ENCODE measurements around the gene FAM120A.

The FAM120A gene

GRCh38 chr9:93560991-93561390 lies 109.5 kb downstream of the FAM120A start:
- Histone ChIP-seq H3K4me3 (ENCODE audit: low read length) (no peak overlapping the region), H3K36me3 (ENCODE audit: control insufficient read depth, insufficient read depth, low read length, severe bottlenecking) (peaks cover 91% of the 10 kb centered on the region), H3K4me1 (ENCODE audit: control insufficient read depth, insufficient read depth, low read length) (peaks cover 2% of the 10 kb centered on the region), H3K27me3 (replicated peaks; ENCODE audit: control insufficient read depth, insufficient read depth, low read length) (no peaks in the 10 kb centered on the region), H3K9ac (ENCODE audit: low read length) (no peak overlapping the region), H3K9me3 (ENCODE audit: control insufficient read depth, low read length) (no peaks in the 10 kb centered on the region)
- DNase-seq (ENCODE audit: low read depth) = no peak

- H3K27me3 ChIP-seq (replicated peaks; ENCODE audit: control insufficient read depth, insufficient read depth, low read length) = no peaks in the 10 kb centered on the region
- DNase-seq (ENCODE audit: low read depth) = no peak
- no peaks in the 10 kb centered on the region for H3K9me3 ChIP-seq (ENCODE audit: control insufficient read depth, low read length)
- H3K4me3 ChIP-seq (ENCODE audit: low read length) = no peak overlapping the region
- peaks cover 10% of the 10 kb centered on the region for H3K4me1 ChIP-seq (ENCODE audit: control insufficient read depth, insufficient read depth, low read length)
- H3K9ac ChIP-seq (ENCODE audit: low read length) = no peak overlapping the region
- H3K36me3 ChIP-seq (ENCODE audit: control insufficient read depth, insufficient read depth, low read length, severe bottlenecking) = peaks cover 81% of the 10 kb centered on the region
These were observed 110.7 kb downstream of the FAM120A start for GRCh38 chr9:93562157-93562556.

GRCh38 chr9:93565089-93565488 lies 113.6 kb downstream of the FAM120A start:
- Histone ChIP-seq H3K4me3 (ENCODE audit: low read length) (no peak overlapping the region), H3K36me3 (ENCODE audit: control insufficient read depth, insufficient read depth, low read length, severe bottlenecking) (peaks cover 53% of the 10 kb centered on the region), H3K9me3 (ENCODE audit: control insufficient read depth, low read length) (no peaks in the 10 kb centered on the region), H3K4me1 (ENCODE audit: control insufficient read depth, insufficient read depth, low read length) (peaks cover 17% of the 10 kb centered on the region), H3K27me3 (replicated peaks; ENCODE audit: control insufficient read depth, insufficient read depth, low read length) (no peaks in the 10 kb centered on the region), H3K9ac (ENCODE audit: low read length) (no peak overlapping the region)
- DNase-seq (ENCODE audit: low read depth) = no peak

GRCh38 chr9:93566408-93567270 lies 115.2 kb downstream of the FAM120A start:
- peak; percentile 99 for DNase-seq (ENCODE audit: low read depth)
- Histone ChIP-seq H3K4me3 (ENCODE audit: low read length) (peak overlapping the region; percentile 87), H3K4me1 (ENCODE audit: control insufficient read depth, insufficient read depth, low read length) (peaks cover 17% of the 10 kb centered on the region), H3K9ac (ENCODE audit: low read length) (peak overlapping the region; percentile 99), H3K9me3 (ENCODE audit: control insufficient read depth, low read length) (peaks cover 10% of the 10 kb centered on the region), H3K36me3 (ENCODE audit: control insufficient read depth, insufficient read depth, low read length, severe bottlenecking) (peaks cover 37% of the 10 kb centered on the region), H3K27me3 (replicated peaks; ENCODE audit: control insufficient read depth, insufficient read depth, low read length) (no peaks in the 10 kb centered on the region)

- peak overlapping the region; percentile 99 for H3K9ac ChIP-seq (ENCODE audit: low read length)
- peaks cover 29% of the 10 kb centered on the region for H3K36me3 ChIP-seq (ENCODE audit: control insufficient read depth, insufficient read depth, low read length, severe bottlenecking)
- H3K9me3 ChIP-seq (ENCODE audit: control insufficient read depth, low read length) = peaks cover 10% of the 10 kb centered on the region
- H3K27me3 ChIP-seq (replicated peaks; ENCODE audit: control insufficient read depth, insufficient read depth, low read length) = no peaks in the 10 kb centered on the region
- H3K4me1 ChIP-seq (ENCODE audit: control insufficient read depth, insufficient read depth, low read length) = peaks cover 17% of the 10 kb centered on the region
- no peak for DNase-seq (ENCODE audit: low read depth)
- H3K4me3 ChIP-seq (ENCODE audit: low read length) = peak overlapping the region; percentile 87
These were observed 115.9 kb downstream of the FAM120A start for GRCh38 chr9:93567271-93567959.

GRCh38 chr9:93568169-93568568 lies 116.7 kb downstream of the FAM120A start:
- Histone ChIP-seq H3K27me3 (replicated peaks; ENCODE audit: control insufficient read depth, insufficient read depth, low read length) (no peaks in the 10 kb centered on the region), H3K4me3 (ENCODE audit: low read length) (no peak overlapping the region), H3K36me3 (ENCODE audit: control insufficient read depth, insufficient read depth, low read length, severe bottlenecking) (peaks cover 22% of the 10 kb centered on the region), H3K4me1 (ENCODE audit: control insufficient read depth, insufficient read depth, low read length) (peaks cover 17% of the 10 kb centered on the region), H3K9me3 (ENCODE audit: control insufficient read depth, low read length) (peaks cover 10% of the 10 kb centered on the region), H3K9ac (ENCODE audit: low read length) (no peak overlapping the region)
- no peak for DNase-seq (ENCODE audit: low read depth)

GRCh38 chr9:93569621-93570174 lies 118.2 kb downstream of the FAM120A start:
- peaks cover 17% of the 10 kb centered on the region for H3K4me1 ChIP-seq (ENCODE audit: control insufficient read depth, insufficient read depth, low read length)
- H3K4me3 ChIP-seq (ENCODE audit: low read length) = no peak overlapping the region
- H3K9ac ChIP-seq (ENCODE audit: low read length) = no peak overlapping the region
- peaks cover 7% of the 10 kb centered on the region for H3K36me3 ChIP-seq (ENCODE audit: control insufficient read depth, insufficient read depth, low read length, severe bottlenecking)
- H3K9me3 ChIP-seq (ENCODE audit: control insufficient read depth, low read length) = peaks cover 10% of the 10 kb centered on the region
- no peaks in the 10 kb centered on the region for H3K27me3 ChIP-seq (replicated peaks; ENCODE audit: control insufficient read depth, insufficient read depth, low read length)
- no peak for DNase-seq (ENCODE audit: low read depth)

GRCh38 chr9:93572221-93572620 lies 120.7 kb downstream of the FAM120A start:
- DNase-seq (ENCODE audit: low read depth) = no peak
- Histone ChIP-seq H3K9me3 (ENCODE audit: control insufficient read depth, low read length) (peaks cover 10% of the 10 kb centered on the region), H3K9ac (ENCODE audit: low read length) (no peak overlapping the region), H3K4me3 (ENCODE audit: low read length) (no peak overlapping the region), H3K4me1 (ENCODE audit: control insufficient read depth, insufficient read depth, low read length) (peaks cover 12% of the 10 kb centered on the region), H3K36me3 (ENCODE audit: control insufficient read depth, insufficient read depth, low read length, severe bottlenecking) (no peaks in the 10 kb centered on the region), H3K27me3 (replicated peaks; ENCODE audit: control insufficient read depth, insufficient read depth, low read length) (no peaks in the 10 kb centered on the region)

- Histone ChIP-seq H3K4me1 (ENCODE audit: control insufficient read depth, insufficient read depth, low read length) (peaks cover 11% of the 10 kb centered on the region), H3K9ac (ENCODE audit: low read length) (no peak overlapping the region), H3K27me3 (replicated peaks; ENCODE audit: control insufficient read depth, insufficient read depth, low read length) (no peaks in the 10 kb centered on the region), H3K9me3 (ENCODE audit: control insufficient read depth, low read length) (peaks cover 10% of the 10 kb centered on the region), H3K4me3 (ENCODE audit: low read length) (no peak overlapping the region), H3K36me3 (ENCODE audit: control insufficient read depth, insufficient read depth, low read length, severe bottlenecking) (no peaks in the 10 kb centered on the region)
- no peak for DNase-seq (ENCODE audit: low read depth)
These were observed 121.4 kb downstream of the FAM120A start for GRCh38 chr9:93572636-93573515.

- Histone ChIP-seq H3K36me3 (ENCODE audit: control insufficient read depth, insufficient read depth, low read length, severe bottlenecking) (no peaks in the 10 kb centered on the region), H3K27me3 (replicated peaks; ENCODE audit: control insufficient read depth, insufficient read depth, low read length) (no peaks in the 10 kb centered on the region), H3K4me1 (ENCODE audit: control insufficient read depth, insufficient read depth, low read length) (peaks cover 15% of the 10 kb centered on the region), H3K9me3 (ENCODE audit: control insufficient read depth, low read length) (peaks cover 10% of the 10 kb centered on the region), H3K4me3 (ENCODE audit: low read length) (no peak overlapping the region), H3K9ac (ENCODE audit: low read length) (no peak overlapping the region)
- no peak for DNase-seq (ENCODE audit: low read depth)
These were observed 122.0 kb downstream of the FAM120A start for GRCh38 chr9:93573516-93573828.

All from adipocyte (in vitro differentiated cells).